DND-41 (cell line): Measurements from ENCODE around the gene PCDHB7.
"Not testable (repeated sequence)": the region's sequence is repeated elsewhere in the genome, so short reads cannot be mapped to it uniquely, and the experiment has no call there.

ENCODE experiments used
- CTCF ChIP-seq: IDR thresholded peaks from 2 replicates; pipeline ENCODE4 v1.5.1; 2012; ENCODE audit warnings: borderline replicate concordance, low read length, moderate library complexity, mild to moderate bottlenecking; ENCODE audit not compliant: poor library complexity, severe bottlenecking; ENCODE audit errors: extremely low read depth
- EZH2 ChIP-seq: IDR thresholded peaks from 3 replicates; pipeline ENCODE4 v1.6.1; 2012; ENCODE audit warnings: borderline replicate concordance, low read depth, mild to moderate bottlenecking, moderate library complexity, low read length, inconsistent platforms; ENCODE audit not compliant: severe bottlenecking

GRCh38 chr5:141214583-141214982 lies 42.1 kb downstream of the PCDHB7 start:
- TF ChIP-seq CTCF, EZH2: not testable (repeated sequence)
